ENCODE data around the gene GRID1.
A peak's percentile ranks its signal among the peaks of the same experiment; 100 is the strongest.

The GRID1 gene

DNA sequence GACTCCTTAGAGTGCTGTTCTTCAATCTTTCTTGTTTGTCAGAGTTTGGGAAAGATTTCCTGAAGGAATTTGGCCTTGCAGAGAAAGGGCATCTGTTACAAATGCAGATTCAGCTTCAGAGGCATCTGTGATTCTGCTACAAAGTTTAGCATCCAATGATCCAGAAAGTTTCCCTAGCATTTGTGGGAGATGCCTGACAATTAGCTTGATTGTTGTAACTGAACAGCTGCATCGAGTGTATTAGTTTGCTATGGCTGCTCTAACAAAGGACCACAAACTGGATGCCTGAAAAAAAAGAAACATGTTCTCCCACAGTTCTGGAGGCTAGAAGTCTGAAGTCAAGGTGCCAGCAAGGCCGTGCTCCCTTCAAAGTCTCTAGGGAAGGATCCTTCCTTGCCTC, 365.1 kb downstream of the GRID1 start:
- TF ChIP-seq, protein P1, sequence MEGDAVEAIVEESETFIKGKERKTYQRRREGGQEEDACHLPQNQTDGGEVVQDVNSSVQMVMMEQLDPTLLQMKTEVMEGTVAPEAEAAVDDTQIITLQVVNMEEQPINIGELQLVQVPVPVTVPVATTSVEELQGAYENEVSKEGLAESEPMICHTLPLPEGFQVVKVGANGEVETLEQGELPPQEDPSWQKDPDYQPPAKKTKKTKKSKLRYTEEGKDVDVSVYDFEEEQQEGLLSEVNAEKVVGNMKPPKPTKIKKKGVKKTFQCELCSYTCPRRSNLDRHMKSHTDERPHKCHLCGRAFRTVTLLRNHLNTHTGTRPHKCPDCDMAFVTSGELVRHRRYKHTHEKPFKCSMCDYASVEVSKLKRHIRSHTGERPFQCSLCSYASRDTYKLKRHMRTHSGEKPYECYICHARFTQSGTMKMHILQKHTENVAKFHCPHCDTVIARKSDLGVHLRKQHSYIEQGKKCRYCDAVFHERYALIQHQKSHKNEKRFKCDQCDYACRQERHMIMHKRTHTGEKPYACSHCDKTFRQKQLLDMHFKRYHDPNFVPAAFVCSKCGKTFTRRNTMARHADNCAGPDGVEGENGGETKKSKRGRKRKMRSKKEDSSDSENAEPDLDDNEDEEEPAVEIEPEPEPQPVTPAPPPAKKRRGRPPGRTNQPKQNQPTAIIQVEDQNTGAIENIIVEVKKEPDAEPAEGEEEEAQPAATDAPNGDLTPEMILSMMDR (IDR thresholded peaks at IDR 0.05; ENCODE audit: insufficient read depth, low read depth, low read length, missing control alignments): no peak
- no peak for DNase-seq (ENCODE audit: low read depth)
- no peak overlapping the region for H3K4me3 ChIP-seq (ENCODE audit: low read length)

DNA sequence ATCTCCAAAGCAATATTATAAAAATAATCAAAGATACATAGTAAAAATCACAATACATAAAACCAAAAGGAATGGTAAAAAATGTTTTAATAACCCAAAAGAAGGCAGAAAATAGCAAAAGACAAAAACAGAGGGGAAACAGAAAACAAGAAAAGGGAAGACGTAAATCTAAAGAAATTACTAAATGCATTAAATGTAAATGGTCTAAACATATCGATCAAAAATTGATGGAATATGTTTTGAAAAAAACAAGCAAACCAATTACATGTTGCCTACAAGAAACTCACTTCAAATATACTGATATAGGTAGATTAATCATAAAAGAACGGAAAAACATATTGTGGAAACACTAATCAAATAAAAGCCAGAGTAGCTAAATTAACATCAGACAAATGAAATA, 369.1 kb downstream of the GRID1 start:
- TF ChIP-seq, protein P1 (IDR thresholded peaks at IDR 0.05; ENCODE audit: insufficient read depth, low read depth, low read length, missing control alignments): no peak
- no peak for DNase-seq (ENCODE audit: low read depth)
- H3K4me3 ChIP-seq (ENCODE audit: low read length): no peak overlapping the region

DNA sequence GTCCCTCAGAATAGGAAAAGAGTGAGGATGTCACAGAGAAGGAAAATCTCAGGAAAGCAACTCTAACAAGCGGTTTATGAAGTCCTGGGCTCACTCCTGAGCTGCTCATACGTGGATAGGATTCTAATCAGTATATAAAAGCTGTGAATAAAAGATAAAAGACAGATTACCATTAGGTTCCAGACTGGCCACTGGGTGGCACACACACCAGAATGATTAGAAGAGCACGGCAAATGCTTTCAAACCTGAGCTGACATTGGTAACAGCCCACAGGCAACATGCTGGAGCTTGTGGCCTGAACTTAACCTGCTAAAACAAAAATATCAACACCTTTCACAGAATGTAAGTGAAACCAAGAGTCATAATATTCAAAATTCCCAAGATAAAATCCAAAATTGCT, 370.8 kb downstream of the GRID1 start:
- H3K4me3 ChIP-seq (ENCODE audit: low read length): no peak overlapping the region
- TF ChIP-seq, protein P1 (IDR thresholded peaks at IDR 0.05; ENCODE audit: insufficient read depth, low read depth, low read length, missing control alignments): peak; percentile 61
- peak; percentile 58 for DNase-seq (ENCODE audit: low read depth)

DNA sequence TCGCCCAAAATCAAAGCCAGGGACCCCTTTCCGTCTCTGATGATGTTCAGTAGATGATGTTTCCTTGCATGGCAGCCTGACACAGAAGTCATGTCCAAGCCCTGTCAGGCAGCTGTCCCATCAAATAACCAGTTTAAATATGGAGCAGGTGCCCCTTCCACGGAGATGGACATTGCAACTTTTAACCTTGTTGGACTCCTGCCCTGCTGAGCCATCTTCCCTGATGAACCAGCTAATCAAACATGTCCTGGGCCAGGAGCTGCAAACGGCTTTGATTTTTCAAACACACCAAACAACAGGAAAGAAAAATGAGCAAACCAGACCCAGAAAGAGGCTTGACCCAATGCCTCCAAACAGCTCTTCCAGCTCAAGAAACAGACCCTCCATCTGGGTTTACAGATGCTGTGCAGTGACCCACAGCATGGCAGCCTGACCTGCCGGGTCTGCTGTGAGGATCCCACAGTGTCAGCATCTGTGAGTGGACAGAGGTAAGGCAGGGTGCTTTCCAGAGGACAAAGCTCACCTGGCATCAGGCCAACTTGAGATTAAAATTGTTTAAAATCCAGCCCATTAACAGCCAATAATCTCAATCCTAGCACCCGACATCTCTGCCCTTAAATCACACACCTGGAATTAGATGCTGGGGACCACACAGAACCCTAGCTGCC, 372.6 kb downstream of the GRID1 start:
- TF ChIP-seq, protein P1 (IDR thresholded peaks at IDR 0.05; ENCODE audit: insufficient read depth, low read depth, low read length, missing control alignments): no peak
- DNase-seq (ENCODE audit: low read depth): no peak
- no peak overlapping the region for H3K4me3 ChIP-seq (ENCODE audit: low read length)

DNA sequence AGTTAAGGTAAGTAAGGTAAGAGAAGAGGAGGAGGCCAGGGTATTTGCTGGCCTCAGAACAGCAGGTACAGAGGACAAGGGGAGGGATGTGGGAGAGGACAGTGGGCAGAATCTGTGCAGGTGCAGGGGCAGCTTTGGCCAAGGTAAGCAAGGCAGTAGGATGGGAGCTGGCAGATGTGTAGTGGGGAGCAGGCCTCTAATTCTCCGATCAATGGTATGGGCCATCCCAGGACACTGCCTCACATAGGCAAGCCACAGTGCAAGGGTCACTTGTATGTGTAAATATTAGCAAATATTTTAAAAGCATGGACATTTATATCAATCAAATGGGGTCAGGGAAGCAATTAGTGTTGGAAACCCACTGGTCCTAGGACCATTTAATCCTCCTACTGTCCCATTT, 373.5 kb downstream of the GRID1 start:
- no peak overlapping the region for H3K4me3 ChIP-seq (ENCODE audit: low read length)
- no peak for DNase-seq (ENCODE audit: low read depth)
- TF ChIP-seq, protein P1 (IDR thresholded peaks at IDR 0.05; ENCODE audit: insufficient read depth, low read depth, low read length, missing control alignments): no peak

DNA sequence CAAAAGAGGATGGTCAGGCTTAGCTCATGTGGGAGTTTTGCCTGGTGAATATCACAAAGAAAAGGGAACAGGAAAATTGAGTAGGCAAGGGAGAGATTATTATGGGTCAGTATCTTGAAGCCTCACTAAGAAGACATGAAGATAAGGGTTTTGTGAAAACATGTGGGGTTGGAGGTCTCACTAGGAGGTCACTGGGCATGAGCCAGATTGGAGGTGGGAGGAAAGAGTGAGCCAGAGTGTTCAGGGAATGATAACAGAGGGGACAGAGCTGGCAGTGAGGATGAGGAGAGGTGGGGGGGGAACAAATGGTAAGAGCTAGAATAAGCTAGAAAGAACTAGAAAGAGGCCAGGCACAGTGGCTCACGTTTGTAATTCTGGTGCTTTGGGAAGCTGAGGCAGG, 374.3 kb downstream of the GRID1 start:
- TF ChIP-seq, protein P1 (IDR thresholded peaks at IDR 0.05; ENCODE audit: insufficient read depth, low read depth, low read length, missing control alignments): no peak
- no peak overlapping the region for H3K4me3 ChIP-seq (ENCODE audit: low read length)
- no peak for DNase-seq (ENCODE audit: low read depth)

DNA sequence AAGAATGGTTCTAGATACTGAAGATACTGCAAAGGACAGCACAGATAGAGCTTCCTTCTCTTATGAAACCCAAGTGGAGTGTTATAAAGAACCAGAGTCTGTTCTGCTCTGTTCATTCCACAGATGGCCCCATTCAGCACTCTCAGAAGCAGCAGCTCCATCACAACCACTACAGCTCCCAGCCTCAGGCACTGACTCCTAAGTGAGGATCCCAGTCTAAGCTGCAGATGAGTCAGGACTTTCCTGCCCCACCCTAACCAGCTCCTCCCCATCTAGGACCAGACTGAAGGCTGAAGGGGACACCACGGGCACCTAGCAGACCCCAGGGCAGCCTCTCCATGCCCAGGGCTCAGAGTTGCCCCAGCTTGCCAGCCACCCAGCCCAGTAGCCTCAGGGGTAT, 379.8 kb downstream of the GRID1 start:
- TF ChIP-seq, protein P1 (IDR thresholded peaks at IDR 0.05; ENCODE audit: insufficient read depth, low read depth, low read length, missing control alignments): no peak
- peak; percentile 66 for DNase-seq (ENCODE audit: low read depth)
- H3K4me3 ChIP-seq (ENCODE audit: low read length): no peak overlapping the region
